OCI-LY7 (cell line): ENCODE data around the gene FAM227A.

ENCODE experiments used
- EZH2phosphoT487 ChIP-seq: fragments of 200-600 bp; sonication (generic); IDR thresholded peaks from 2 replicates; pipeline ENCODE4 v1.6.1; 2018; ENCODE audit warnings: low read depth, borderline replicate concordance, mild to moderate bottlenecking, mixed run types, antibody characterized with exemption, low read length, moderate library complexity, mixed read lengths
- TF ChIP-seq, protein P1 (sequence below): fragments of 200-600 bp; sonication (generic); conservative IDR thresholded peaks from 2 replicates; pipeline ENCODE4 v1.5.1; 2014; ENCODE audit warnings: mild to moderate bottlenecking, antibody characterized with exemption, low read length, moderate library complexity, mixed read lengths

DNA sequence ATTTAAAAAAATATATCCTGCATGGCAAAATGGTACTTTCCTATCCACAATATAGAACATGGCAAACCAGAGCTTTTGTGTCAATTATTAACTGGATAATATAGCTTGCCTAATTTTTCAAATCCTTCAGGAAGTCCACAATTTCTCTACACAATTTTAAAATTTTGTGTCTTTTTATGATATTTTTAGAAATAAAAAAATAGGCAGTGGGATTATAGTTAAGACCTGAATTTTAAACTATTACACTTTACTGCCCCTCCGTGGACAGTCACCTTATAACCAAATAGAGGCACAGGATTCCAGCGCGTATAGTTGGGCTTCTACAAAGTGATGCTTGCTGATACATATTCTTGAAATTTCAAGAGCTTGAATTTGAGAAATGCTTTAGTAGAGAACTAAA is 84.1 kb downstream of the FAM227A start:
- TF ChIP-seq, protein P1, sequence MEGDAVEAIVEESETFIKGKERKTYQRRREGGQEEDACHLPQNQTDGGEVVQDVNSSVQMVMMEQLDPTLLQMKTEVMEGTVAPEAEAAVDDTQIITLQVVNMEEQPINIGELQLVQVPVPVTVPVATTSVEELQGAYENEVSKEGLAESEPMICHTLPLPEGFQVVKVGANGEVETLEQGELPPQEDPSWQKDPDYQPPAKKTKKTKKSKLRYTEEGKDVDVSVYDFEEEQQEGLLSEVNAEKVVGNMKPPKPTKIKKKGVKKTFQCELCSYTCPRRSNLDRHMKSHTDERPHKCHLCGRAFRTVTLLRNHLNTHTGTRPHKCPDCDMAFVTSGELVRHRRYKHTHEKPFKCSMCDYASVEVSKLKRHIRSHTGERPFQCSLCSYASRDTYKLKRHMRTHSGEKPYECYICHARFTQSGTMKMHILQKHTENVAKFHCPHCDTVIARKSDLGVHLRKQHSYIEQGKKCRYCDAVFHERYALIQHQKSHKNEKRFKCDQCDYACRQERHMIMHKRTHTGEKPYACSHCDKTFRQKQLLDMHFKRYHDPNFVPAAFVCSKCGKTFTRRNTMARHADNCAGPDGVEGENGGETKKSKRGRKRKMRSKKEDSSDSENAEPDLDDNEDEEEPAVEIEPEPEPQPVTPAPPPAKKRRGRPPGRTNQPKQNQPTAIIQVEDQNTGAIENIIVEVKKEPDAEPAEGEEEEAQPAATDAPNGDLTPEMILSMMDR = peak; percentile 93
- no peak for TF ChIP-seq EZH2phosphoT487
